Mesenchymal stem cell (in vitro differentiated cells and primary cell): ENCODE measurements around the gene PLEK.

ENCODE experiments used
- DNase-seq: peaks from one replicate; pipeline ENCODE4 v3.0.0-alpha.2; 2013
- H2AFZ ChIP-seq: one replicate; pipeline ENCODE4 v1.6.1; 2013; ENCODE audit warnings: low read depth, mild to moderate bottlenecking, control low read depth, inconsistent platforms, low read length, moderate library complexity
- H2AK5ac ChIP-seq: 2 replicates; pipeline ENCODE4 v1.6.1; 2013; ENCODE audit warnings: low read length, moderate library complexity, mild to moderate bottlenecking, inconsistent platforms; ENCODE audit not compliant: severe bottlenecking
- H2BK120ac ChIP-seq: one replicate; pipeline ENCODE4 v1.6.1; 2013; ENCODE audit warnings: low read depth, mild to moderate bottlenecking, inconsistent platforms, low read length, moderate library complexity
- H2BK12ac ChIP-seq, 2 experiments: one replicate each; pipeline ENCODE4 v1.6.1; 2013; ENCODE audit warnings: inconsistent platforms in 2 of 2, low read length in 2 of 2, mild to moderate bottlenecking in 2 of 2, moderate library complexity in 2 of 2, control low read depth in 1 of 2
- H2BK15ac ChIP-seq: one replicate; pipeline ENCODE4 v1.6.1; 2013; ENCODE audit warnings: mild to moderate bottlenecking, low read depth, inconsistent platforms; ENCODE audit not compliant: poor library complexity, severe bottlenecking
- H2BK5ac ChIP-seq: 2 replicates; pipeline ENCODE4 v1.6.1; 2013; ENCODE audit warnings: low read depth, mild to moderate bottlenecking, low read length, control low read depth, inconsistent platforms; ENCODE audit not compliant: poor library complexity, severe bottlenecking
- H3K14ac ChIP-seq, 2 experiments: one replicate each; pipeline ENCODE4 v1.6.1; 2013; ENCODE audit warnings: inconsistent platforms in 2 of 2, low read length in 2 of 2, control low read depth in 1 of 2, mild to moderate bottlenecking in 1 of 2, moderate library complexity in 1 of 2
- H3K18ac ChIP-seq, 2 experiments: one replicate each; pipeline ENCODE4 v1.6.1; 2013; ENCODE audit warnings: inconsistent platforms in 2 of 2, low read length in 2 of 2, control low read depth in 1 of 2, low read depth in 1 of 2, mild to moderate bottlenecking in 1 of 2
- H3K23ac ChIP-seq, 2 experiments: one replicate each; pipeline ENCODE4 v1.6.1; 2013; ENCODE audit warnings: inconsistent platforms in 2 of 2, low read length in 2 of 2, mild to moderate bottlenecking in 2 of 2, moderate library complexity in 2 of 2, control low read depth in 1 of 2
- H3K27ac ChIP-seq: 2 replicates; pipeline ENCODE4 v1.5.1; 2013; ENCODE audit warnings: mild to moderate bottlenecking, moderate library complexity, low read length, control low read depth, inconsistent platforms; ENCODE audit not compliant: poor library complexity, severe bottlenecking
- H3K27me3 ChIP-seq, 2 experiments: 2 replicates each; pipeline versions ENCODE4 v1.6.1 to v1.7.0; 2013; ENCODE audit warnings: low read length in 2 of 2, mild to moderate bottlenecking in 2 of 2, moderate library complexity in 2 of 2, control low read depth in 1 of 2, inconsistent platforms in 1 of 2; ENCODE audit not compliant: control insufficient read depth in 1 of 2, insufficient read depth in 1 of 2
- H3K36me3 ChIP-seq, 2 experiments: 2 replicates each; pipeline versions ENCODE4 v1.6.1 to v1.7.0; 2013; ENCODE audit warnings: low read length in 2 of 2, control low read depth in 1 of 2, inconsistent platforms in 1 of 2, low read depth in 1 of 2, mild to moderate bottlenecking in 1 of 2; ENCODE audit not compliant: insufficient read depth in 2 of 2, control insufficient read depth in 1 of 2
- H3K4ac ChIP-seq, 2 experiments: one replicate each; pipeline ENCODE4 v1.6.1; 2013; ENCODE audit warnings: inconsistent platforms in 2 of 2, low read length in 2 of 2, mild to moderate bottlenecking in 2 of 2, moderate library complexity in 2 of 2, control low read depth in 1 of 2, low read depth in 1 of 2
- H3K4me1 ChIP-seq: 2 replicates; pipeline ENCODE4 v1.6.1; 2013; ENCODE audit warnings: low read depth, low read length, control low read depth; ENCODE audit not compliant: control insufficient read depth, insufficient read depth
- H3K4me2 ChIP-seq: 2 replicates; pipeline ENCODE4 v1.6.1; 2013; ENCODE audit warnings: low read length, mild to moderate bottlenecking, inconsistent platforms; ENCODE audit not compliant: poor library complexity, severe bottlenecking
- H3K4me3 ChIP-seq, 2 experiments: 2 replicates each; pipeline versions ENCODE4 v1.5.1 to v1.7.0; 2013; ENCODE audit warnings: low read length in 2 of 2, mild to moderate bottlenecking in 2 of 2, control low read depth in 1 of 2, low read depth in 1 of 2; ENCODE audit not compliant: insufficient read depth in 1 of 2
- H3K79me1 ChIP-seq: replicated peaks from 2 replicates; pipeline ENCODE4 v1.6.1; 2013; ENCODE audit warnings: mild to moderate bottlenecking, control low read depth, low read length, inconsistent platforms; ENCODE audit not compliant: poor library complexity, severe bottlenecking
- H3K9ac ChIP-seq: 2 replicates; pipeline ENCODE4 v1.7.0; 2013; ENCODE audit warnings: mild to moderate bottlenecking, low read length, moderate library complexity
- H3K9me3 ChIP-seq: 2 replicates; pipeline ENCODE4 v1.7.0; 2013; ENCODE audit warnings: mild to moderate bottlenecking, low read length; ENCODE audit not compliant: control insufficient read depth
- H4K8ac ChIP-seq: one replicate; pipeline ENCODE4 v1.6.1; 2013; ENCODE audit warnings: inconsistent platforms, mild to moderate bottlenecking, low read length, moderate library complexity
- H4K91ac ChIP-seq: one replicate; pipeline ENCODE4 v1.6.1; 2013; ENCODE audit warnings: mild to moderate bottlenecking, low read length, inconsistent platforms
- WGBS: methylation state at CpG from one replicate; pipeline ENCODE4 v1.1.7; 2013; ENCODE audit warnings: mixed read lengths; 5-methylcytosine and 5-hydroxymethylcytosine counted together

PLEK gene

GRCh38 chr2:68425503-68425902 is 60.4 kb downstream of the PLEK start:
- H2BK5ac ChIP-seq, result no peak overlapping the region
- H2BK15ac ChIP-seq, result no peak overlapping the region
- H3K9ac ChIP-seq, result no peak overlapping the region
- no peak overlapping the region for H4K91ac ChIP-seq
- no peaks in the 10 kb centered on the region for H3K4me1 ChIP-seq
- no peak for DNase-seq
- H3K18ac ChIP-seq, result no peak overlapping the region
- H3K9me3 ChIP-seq, result no peaks in the 10 kb centered on the region
- WGBS, result 84% methylated on average over 3 of the region's 3 CpGs
- no peak overlapping the region for H3K27ac ChIP-seq
- H3K23ac ChIP-seq, result no peak overlapping the region
- H3K4ac ChIP-seq, result no peak overlapping the region
- peaks cover 14% of the 10 kb centered on the region in 2 experiments for H3K27me3 ChIP-seq
- no peak overlapping the region for H4K8ac ChIP-seq
- H3K14ac ChIP-seq, result no peak overlapping the region
- H2AK5ac ChIP-seq, result no peak overlapping the region
- H2BK120ac ChIP-seq, result no peak overlapping the region
- H2AFZ ChIP-seq, result no peak overlapping the region
- H3K36me3 ChIP-seq, result no peaks in the 10 kb centered on the region
- H2BK12ac ChIP-seq, result no peak overlapping the region
- no peak overlapping the region for H3K4me2 ChIP-seq
- H3K79me1 ChIP-seq, result no peaks in the 10 kb centered on the region
- H3K4me3 ChIP-seq, result no peak overlapping the region

GRCh38 chr2:68426446-68426845 is 61.4 kb downstream of the PLEK start:
- Histone ChIP-seq H3K4me2 (no peak overlapping the region), H3K27ac (no peak overlapping the region), H3K36me3 (no peaks in the 10 kb centered on the region), H3K18ac (no peak overlapping the region), H3K9me3 (no peaks in the 10 kb centered on the region), H2BK5ac (no peak overlapping the region), H3K4me3 (no peak overlapping the region), H3K14ac (no peak overlapping the region), H2BK120ac (no peak overlapping the region), H3K4ac (no peak overlapping the region), H3K9ac (no peak overlapping the region), H2AFZ (no peak overlapping the region), H2AK5ac (no peak overlapping the region), H3K4me1 (no peaks in the 10 kb centered on the region), H4K8ac (no peak overlapping the region), H2BK12ac (no peak overlapping the region), H3K79me1 (no peaks in the 10 kb centered on the region), H4K91ac (no peak overlapping the region), H2BK15ac (no peak overlapping the region), H3K23ac (no peak overlapping the region), H3K27me3 (peaks cover 9 to 14% of the 10 kb centered on the region in 2 experiments)
- no peak for DNase-seq
- 92% methylated on average over 1 of the region's 1 CpG for WGBS

- no peaks in the 10 kb centered on the region for H3K9me3 ChIP-seq
- no peak overlapping the region for H2BK15ac ChIP-seq
- H2BK120ac ChIP-seq, result no peak overlapping the region
- no peaks in the 10 kb centered on the region for H3K79me1 ChIP-seq
- no peaks in the 10 kb centered on the region for H3K4me1 ChIP-seq
- WGBS, result 86% methylated on average over 9 of the region's 10 CpGs
- H3K36me3 ChIP-seq, result no peaks in the 10 kb centered on the region
- no peak overlapping the region for H3K18ac ChIP-seq
- H4K91ac ChIP-seq, result no peak overlapping the region
- no peak overlapping the region for H2AK5ac ChIP-seq
- H4K8ac ChIP-seq, result no peak overlapping the region
- no peak overlapping the region for H3K14ac ChIP-seq
- H3K4ac ChIP-seq, result no peak overlapping the region
- H2BK5ac ChIP-seq, result no peak overlapping the region
- no peak overlapping the region for H2BK12ac ChIP-seq
- no peak overlapping the region for H3K4me2 ChIP-seq
- no peak overlapping the region for H3K9ac ChIP-seq
- H3K27me3 ChIP-seq, result peaks cover 5 to 8% of the 10 kb centered on the region in 2 experiments
- DNase-seq, result peak; percentile 28
- H3K27ac ChIP-seq, result no peak overlapping the region
- no peak overlapping the region for H3K23ac ChIP-seq
- no peak overlapping the region for H2AFZ ChIP-seq
- no peak overlapping the region for H3K4me3 ChIP-seq
These were observed 61.9 kb downstream of the PLEK start for GRCh38 chr2:68426848-68427579.

GRCh38 chr2:68428126-68428525 is 63.0 kb downstream of the PLEK start:
- Histone ChIP-seq H3K9me3 (no peaks in the 10 kb centered on the region), H3K4ac (no peak overlapping the region), H2AFZ (no peak overlapping the region), H2BK15ac (no peak overlapping the region), H3K18ac (no peak overlapping the region), H2BK120ac (no peak overlapping the region), H3K27me3 (peaks cover 8% of the 10 kb centered on the region in 2 experiments), H3K9ac (no peak overlapping the region), H3K79me1 (no peaks in the 10 kb centered on the region), H2BK5ac (no peak overlapping the region), H3K23ac (no peak overlapping the region), H3K14ac (no peak overlapping the region), H4K91ac (no peak overlapping the region), H3K4me3 (no peak overlapping the region), H2BK12ac (no peak overlapping the region), H3K4me2 (no peak overlapping the region), H2AK5ac (no peak overlapping the region), H3K27ac (no peak overlapping the region), H4K8ac (no peak overlapping the region), H3K4me1 (peaks cover 2% of the 10 kb centered on the region), H3K36me3 (no peaks in the 10 kb centered on the region)
- WGBS, result 78% methylated on average over 2 of the region's 4 CpGs
- DNase-seq, result no peak
